Measurements from ENCODE around the gene FBLN2. TPM values are rescaled to one million over a fixed set of nuclear protein-coding genes. Genes with fewer than 3 reads are reported as not detected.

Gene FBLN2
- total RNA-seq, 1 donor from 2014 or later, result 94.3 TPM

- H3K4me3 ChIP-seq, result no peak overlapping the region
- no peak for TF ChIP-seq CTCF (IDR thresholded peaks at IDR 0.05)
- no peak for TF ChIP-seq POLR2A (IDR thresholded peaks at IDR 0.05)
- no peak for TF ChIP-seq POLR2AphosphoS5 (IDR thresholded peaks at IDR 0.05; ENCODE audit: insufficient read depth in 1 of 2, low read depth in 1 of 2)
- H3K27ac ChIP-seq, result no peak overlapping the region
- intact Hi-C loops (cut with DNase I), result no loop called here
- no peaks in the 10 kb centered on the region for H3K27me3 ChIP-seq
- no peaks in the 10 kb centered on the region for H3K9me3 ChIP-seq
- no peak for DNase-seq (ENCODE audit: extremely low spot score in 2 of 2)
- H3K36me3 ChIP-seq, result peaks cover 0 to 9% of the 10 kb centered on the region in 2 donors
- peaks cover 12% of the 10 kb centered on the region for H3K4me1 ChIP-seq
Measured at GRCh38 chr3:13624021-13624420, 75.1 kb downstream of the FBLN2 start.

GRCh38 chr3:13624671-13625125, 75.8 kb downstream of the FBLN2 start:
- intact Hi-C loops (cut with DNase I), result no loop called here
- Histone ChIP-seq H3K36me3 (peaks cover 0 to 13% of the 10 kb centered on the region in 2 donors), H3K4me1 (peaks cover 12% of the 10 kb centered on the region), H3K9me3 (no peaks in the 10 kb centered on the region), H3K4me3 (no peak overlapping the region), H3K27me3 (no peaks in the 10 kb centered on the region), H3K27ac (peak overlapping the region; percentile 5)
- no peak for DNase-seq (ENCODE audit: extremely low spot score in 2 of 2)
- TF ChIP-seq CTCF (IDR thresholded peaks at IDR 0.05), result no peak
- TF ChIP-seq POLR2A (IDR thresholded peaks at IDR 0.05), result no peak
- no peak for TF ChIP-seq POLR2AphosphoS5 (IDR thresholded peaks at IDR 0.05; ENCODE audit: insufficient read depth in 1 of 2, low read depth in 1 of 2)

- no peak for DNase-seq (ENCODE audit: extremely low spot score in 2 of 2)
- Histone ChIP-seq H3K27ac (no peak overlapping the region), H3K4me3 (no peak overlapping the region), H3K9me3 (no peaks in the 10 kb centered on the region), H3K27me3 (no peaks in the 10 kb centered on the region), H3K36me3 (peaks cover 0 to 12% of the 10 kb centered on the region in 2 donors), H3K4me1 (peaks cover 12% of the 10 kb centered on the region)
- intact Hi-C loops (cut with DNase I), result no loop called here
- TF ChIP-seq CTCF (IDR thresholded peaks at IDR 0.05) (no peak), POLR2A (IDR thresholded peaks at IDR 0.05) (no peak), POLR2AphosphoS5 (IDR thresholded peaks at IDR 0.05; ENCODE audit: insufficient read depth in 1 of 2, low read depth in 1 of 2) (no peak)
Measured at GRCh38 chr3:13626396-13626795, 77.5 kb downstream of the FBLN2 start.

GRCh38 chr3:13626915-13627460, 78.1 kb downstream of the FBLN2 start:
- H3K4me1 ChIP-seq, result peaks cover 12% of the 10 kb centered on the region
- H3K4me3 ChIP-seq, result no peak overlapping the region
- H3K36me3 ChIP-seq, result peaks cover 0 to 6% of the 10 kb centered on the region in 2 donors
- H3K9me3 ChIP-seq, result no peaks in the 10 kb centered on the region
- H3K27ac ChIP-seq, result no peak overlapping the region
- no peaks in the 10 kb centered on the region for H3K27me3 ChIP-seq
- intact Hi-C loops (cut with DNase I), result no loop called here
- TF ChIP-seq POLR2AphosphoS5 (IDR thresholded peaks at IDR 0.05; ENCODE audit: insufficient read depth in 1 of 2, low read depth in 1 of 2) (no peak), POLR2A (IDR thresholded peaks at IDR 0.05) (no peak), CTCF (IDR thresholded peaks at IDR 0.05) (no peak)
- no peak for DNase-seq (ENCODE audit: extremely low spot score in 2 of 2)

- intact Hi-C loops (cut with DNase I), result no loop called here
- Histone ChIP-seq H3K9me3 (no peaks in the 10 kb centered on the region), H3K36me3 (peaks cover 0 to 6% of the 10 kb centered on the region in 2 donors), H3K27ac (no peak overlapping the region), H3K4me1 (peaks cover 12% of the 10 kb centered on the region), H3K27me3 (no peaks in the 10 kb centered on the region), H3K4me3 (no peak overlapping the region)
- no peak for DNase-seq (ENCODE audit: extremely low spot score in 2 of 2)
- no peak for TF ChIP-seq POLR2AphosphoS5 (IDR thresholded peaks at IDR 0.05; ENCODE audit: insufficient read depth in 1 of 2, low read depth in 1 of 2)
- TF ChIP-seq CTCF (IDR thresholded peaks at IDR 0.05), result no peak
- no peak for TF ChIP-seq POLR2A (IDR thresholded peaks at IDR 0.05)
Measured at GRCh38 chr3:13627681-13628080, 78.8 kb downstream of the FBLN2 start.

Data from vagina (tissue), 2 donors.